Esophagus muscularis mucosa (tissue), 4 donors: ENCODE measurements around the gene SLC6A19. TPM values are rescaled to one million over a fixed set of nuclear protein-coding genes. Genes with fewer than 3 reads are reported as not detected.

Experiments used
- DNase-seq: peaks from one replicate; pipeline ENCODE4 v3.0.0-alpha.2; 2017; ENCODE audit errors: extremely low spot score
- H3K27ac ChIP-seq, 4 donors: fragments of 200-600 bp; sonication (generic); replicated peaks in 1 of 4; 1 replicate in 3 of 4; 2 replicates in 1 of 4; pipeline ENCODE4 v1.5.1; 2016 to 2019; ENCODE audit warnings: mild to moderate bottlenecking in 1 of 4
- H3K27me3 ChIP-seq, 4 donors: fragments of 200-600 bp; sonication (generic); one replicate each; pipeline versions ENCODE4 v1.5.1 to v1.6.0; 2016 to 2019
- H3K36me3 ChIP-seq, 4 donors: fragments of 200-600 bp; sonication (generic); one replicate each; pipeline ENCODE4 v1.5.1; 2016 to 2019
- H3K4me1 ChIP-seq, 4 donors: fragments of 200-600 bp; sonication (generic); one replicate each; pipeline ENCODE4 v1.5.1; 2016 to 2019
- H3K4me3 ChIP-seq, 4 donors: fragments of 200-600 bp; sonication (generic); 1 replicate in 2 of 4; 2 replicates in 2 of 4; pipeline ENCODE4 v1.5.1; 2016 to 2019; ENCODE audit warnings: mild to moderate bottlenecking in 4 of 4, moderate library complexity in 1 of 4
- H3K9me3 ChIP-seq, 4 donors: fragments of 200-600 bp; sonication (generic); 1 replicate in 3 of 4; 2 replicates in 1 of 4; pipeline ENCODE4 v1.5.1; 2016 to 2019
- CTCF ChIP-seq, 3 experiments: fragments of 200-600 bp in 2 of 3; fragments of 450-650 bp in 1 of 3; sonication (generic) in 2 of 3; IDR thresholded peaks; one replicate each; pipeline ENCODE4 v1.5.1; 2017 to 2019; ENCODE audit warnings: antibody characterized with exemption in 3 of 3, mild to moderate bottlenecking in 2 of 3, moderate library complexity in 1 of 3
- EP300 ChIP-seq: sonication (generic); formaldehyde crosslinking; IDR thresholded peaks from one replicate; pipeline ENCODE4 v1.6.1; 2017; ENCODE audit warnings: antibody characterized with exemption
- POLR2A ChIP-seq: fragments of 450-650 bp; IDR thresholded peaks from one replicate; pipeline ENCODE4 v1.6.1; 2017; ENCODE audit warnings: antibody characterized with exemption, moderate library complexity, mild to moderate bottlenecking, low read depth
- POLR2AphosphoS5 ChIP-seq, 2 donors: sonication (generic); formaldehyde crosslinking; IDR thresholded peaks; one replicate each; pipeline ENCODE4 v1.6.1; 2017; ENCODE audit warnings: antibody characterized with exemption in 2 of 2
- WGBS: methylation state at CpG from one replicate; pipeline ENCODE4 v1.1.5; 2018; 5-methylcytosine and 5-hydroxymethylcytosine counted together
- intact Hi-C: fragments of 100-400 bp; cut with DNase I; formaldehyde crosslinking; loops from one replicate; pipeline ENCODE4 v1.15.1; 2023
- total RNA-seq, 4 donors: library from RNA; depleted of rRNA; stranded (reverse); fragments of >200 nt; gene quantifications; one replicate each; pipeline versions ENCODE4 v1.1.0 to v1.2.1, GENCODE V29; 2016

The SLC6A19 gene
- total RNA-seq, 4 donors from 2014 or later: not detected

- peaks cover 0 to under 1% (median under 1%) of the 10 kb centered on the region in 4 donors for H3K9me3 ChIP-seq
- intact Hi-C loops: no loop called here
- 39% methylated on average over 12 of the region's 19 CpGs for WGBS
- peaks cover 6 to 16% (median 12%) of the 10 kb centered on the region in 4 donors for H3K4me1 ChIP-seq
- H3K27me3 ChIP-seq: peaks cover 0 to 43% (median 3%) of the 10 kb centered on the region in 4 donors
- DNase-seq: no peak
- H3K4me3 ChIP-seq: no peak overlapping the region
- no peak overlapping the region for H3K27ac ChIP-seq
- no peak for TF ChIP-seq CTCF (IDR thresholded peaks at IDR 0.05)
- TF ChIP-seq POLR2AphosphoS5 (IDR thresholded peaks at IDR 0.05): no peak
- no peak for TF ChIP-seq POLR2A
- no peak for TF ChIP-seq EP300
- no peaks in the 10 kb centered on the region for H3K36me3 ChIP-seq
Measured at GRCh38 chr5:1161833-1162229, 39.6 kb upstream of the SLC6A19 start.

GRCh38 chr5:1162276-1162675 lies 39.1 kb upstream of the SLC6A19 start:
- intact Hi-C loops: no loop called here
- peaks cover 6 to 16% (median 12%) of the 10 kb centered on the region in 4 donors for H3K4me1 ChIP-seq
- H3K36me3 ChIP-seq: no peaks in the 10 kb centered on the region
- no peaks in the 10 kb centered on the region for H3K9me3 ChIP-seq
- DNase-seq: no peak
- no peak for TF ChIP-seq EP300
- TF ChIP-seq POLR2AphosphoS5 (IDR thresholded peaks at IDR 0.05): no peak
- TF ChIP-seq POLR2A: no peak
- no peak for TF ChIP-seq CTCF (IDR thresholded peaks at IDR 0.05)
- 80% methylated on average over 2 of the region's 17 CpGs for WGBS
- H3K27me3 ChIP-seq: peaks cover 0 to 41% (median under 1%) of the 10 kb centered on the region in 4 donors
- no peak overlapping the region for H3K4me3 ChIP-seq
- no peak overlapping the region for H3K27ac ChIP-seq

- intact Hi-C loops: no loop called here
- no peak for DNase-seq
- no peak overlapping the region for H3K27ac ChIP-seq
- no peak overlapping the region for H3K4me3 ChIP-seq
- H3K36me3 ChIP-seq: no peaks in the 10 kb centered on the region
- peaks cover 0 to 41% (median 0%) of the 10 kb centered on the region in 4 donors for H3K27me3 ChIP-seq
- H3K9me3 ChIP-seq: no peaks in the 10 kb centered on the region
- TF ChIP-seq POLR2A (no peak), EP300 (no peak), CTCF (IDR thresholded peaks at IDR 0.05) (no peak), POLR2AphosphoS5 (IDR thresholded peaks at IDR 0.05) (no peak)
- H3K4me1 ChIP-seq: peaks cover 8 to 20% (median 15%) of the 10 kb centered on the region in 4 donors
- 84% methylated on average over 8 of the region's 8 CpGs for WGBS
Measured at GRCh38 chr5:1162751-1163150, 38.6 kb upstream of the SLC6A19 start.

GRCh38 chr5:1163366-1163765 lies 38.0 kb upstream of the SLC6A19 start:
- H3K4me3 ChIP-seq: no peak overlapping the region
- DNase-seq: no peak
- TF ChIP-seq CTCF (IDR thresholded peaks at IDR 0.05) (no peak), EP300 (no peak), POLR2A (no peak), POLR2AphosphoS5 (IDR thresholded peaks at IDR 0.05) (no peak)
- no peak overlapping the region for H3K27ac ChIP-seq
- H3K27me3 ChIP-seq: peaks cover 0 to 40% (median 0%) of the 10 kb centered on the region in 4 donors
- H3K36me3 ChIP-seq: no peaks in the 10 kb centered on the region
- intact Hi-C loops: no loop called here
- peaks cover 11 to 26% (median 21%) of the 10 kb centered on the region in 4 donors for H3K4me1 ChIP-seq
- no peaks in the 10 kb centered on the region for H3K9me3 ChIP-seq
- WGBS: 73% methylated on average over 2 of the region's 12 CpGs

- no peak for DNase-seq
- no CpG with 5 or more reads among the region's 14 CpGs for WGBS
- Histone ChIP-seq H3K9me3 (no peaks in the 10 kb centered on the region), H3K4me3 (no peak overlapping the region), H3K27ac (no peak overlapping the region), H3K27me3 (peaks cover 0 to 41% (median 0%) of the 10 kb centered on the region in 4 donors), H3K4me1 (peaks cover 11 to 28% (median 23%) of the 10 kb centered on the region in 4 donors), H3K36me3 (no peaks in the 10 kb centered on the region)
- TF ChIP-seq POLR2AphosphoS5 (IDR thresholded peaks at IDR 0.05) (no peak), CTCF (IDR thresholded peaks at IDR 0.05) (no peak), EP300 (no peak), POLR2A (no peak)
- intact Hi-C loops: no loop called here
Measured at GRCh38 chr5:1163879-1164278, 37.5 kb upstream of the SLC6A19 start.
